GM12872 (cell line): ENCODE results near the gene SPSB3.

Source experiments
- TF ChIP-seq, protein P1 (sequence below): IDR thresholded peaks from 3 replicates; pipeline ENCODE4 v1.5.1; 2011; ENCODE audit warnings: low read depth, mild to moderate bottlenecking, low read length, moderate library complexity; ENCODE audit not compliant: insufficient read depth

The SPSB3 gene

GRCh38 chr16:1782408-1783264 is at the start of gene SPSB3, which contains the start of gene NUBP2:
Gene SPSB3, minus strand, starts transcription at chr16:1782571. Its CDS starts 1,088 bp downstream, at chr16:1781483.
Gene NUBP2, plus strand, starts transcription at chr16:1782960. Its CDS starts 61 bp downstream, at chr16:1783021.
- TF ChIP-seq, protein P1, sequence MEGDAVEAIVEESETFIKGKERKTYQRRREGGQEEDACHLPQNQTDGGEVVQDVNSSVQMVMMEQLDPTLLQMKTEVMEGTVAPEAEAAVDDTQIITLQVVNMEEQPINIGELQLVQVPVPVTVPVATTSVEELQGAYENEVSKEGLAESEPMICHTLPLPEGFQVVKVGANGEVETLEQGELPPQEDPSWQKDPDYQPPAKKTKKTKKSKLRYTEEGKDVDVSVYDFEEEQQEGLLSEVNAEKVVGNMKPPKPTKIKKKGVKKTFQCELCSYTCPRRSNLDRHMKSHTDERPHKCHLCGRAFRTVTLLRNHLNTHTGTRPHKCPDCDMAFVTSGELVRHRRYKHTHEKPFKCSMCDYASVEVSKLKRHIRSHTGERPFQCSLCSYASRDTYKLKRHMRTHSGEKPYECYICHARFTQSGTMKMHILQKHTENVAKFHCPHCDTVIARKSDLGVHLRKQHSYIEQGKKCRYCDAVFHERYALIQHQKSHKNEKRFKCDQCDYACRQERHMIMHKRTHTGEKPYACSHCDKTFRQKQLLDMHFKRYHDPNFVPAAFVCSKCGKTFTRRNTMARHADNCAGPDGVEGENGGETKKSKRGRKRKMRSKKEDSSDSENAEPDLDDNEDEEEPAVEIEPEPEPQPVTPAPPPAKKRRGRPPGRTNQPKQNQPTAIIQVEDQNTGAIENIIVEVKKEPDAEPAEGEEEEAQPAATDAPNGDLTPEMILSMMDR = no peak

GRCh38 chr16:1831186-1832075 is 49.1 kb upstream of the SPSB3 start:
- TF ChIP-seq, protein P1 = no peak

DNA sequence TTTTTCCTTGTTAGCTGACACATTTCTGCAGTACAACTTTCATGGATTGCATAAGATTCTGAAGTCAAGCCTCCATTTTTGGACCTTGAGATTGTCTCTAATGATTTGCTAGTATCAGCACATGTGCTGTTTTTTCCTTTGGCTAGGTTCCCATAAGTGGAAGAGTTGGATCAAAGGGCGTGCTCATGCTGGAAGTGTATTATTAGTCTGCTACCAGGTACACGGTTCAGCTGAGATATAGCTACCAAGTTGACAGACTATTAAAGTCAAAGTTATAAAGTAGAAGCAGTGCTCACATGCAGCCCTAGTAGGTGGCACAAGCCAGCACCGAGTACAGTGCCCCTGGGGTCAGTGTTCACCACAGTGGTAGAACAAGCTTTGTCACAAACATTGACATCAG is 47.8 kb upstream of the SPSB3 start:
- TF ChIP-seq, protein P1 = no peak

- TF ChIP-seq, protein P1 = no peak
Measured at GRCh38 chr16:1828645-1829410, 46.5 kb upstream of the SPSB3 start.

GRCh38 chr16:1826691-1827573 is 44.6 kb upstream of the SPSB3 start, which contains the start of the genes FAHD1 and HAGH:
Gene FAHD1, plus strand, starts transcription at chr16:1827206. Its CDS starts 33 bp downstream, at chr16:1827239.
Gene HAGH, minus strand, starts transcription at chr16:1826825. Its CDS starts 38 bp downstream, at chr16:1826787.
- TF ChIP-seq, protein P1 = no peak

DNA sequence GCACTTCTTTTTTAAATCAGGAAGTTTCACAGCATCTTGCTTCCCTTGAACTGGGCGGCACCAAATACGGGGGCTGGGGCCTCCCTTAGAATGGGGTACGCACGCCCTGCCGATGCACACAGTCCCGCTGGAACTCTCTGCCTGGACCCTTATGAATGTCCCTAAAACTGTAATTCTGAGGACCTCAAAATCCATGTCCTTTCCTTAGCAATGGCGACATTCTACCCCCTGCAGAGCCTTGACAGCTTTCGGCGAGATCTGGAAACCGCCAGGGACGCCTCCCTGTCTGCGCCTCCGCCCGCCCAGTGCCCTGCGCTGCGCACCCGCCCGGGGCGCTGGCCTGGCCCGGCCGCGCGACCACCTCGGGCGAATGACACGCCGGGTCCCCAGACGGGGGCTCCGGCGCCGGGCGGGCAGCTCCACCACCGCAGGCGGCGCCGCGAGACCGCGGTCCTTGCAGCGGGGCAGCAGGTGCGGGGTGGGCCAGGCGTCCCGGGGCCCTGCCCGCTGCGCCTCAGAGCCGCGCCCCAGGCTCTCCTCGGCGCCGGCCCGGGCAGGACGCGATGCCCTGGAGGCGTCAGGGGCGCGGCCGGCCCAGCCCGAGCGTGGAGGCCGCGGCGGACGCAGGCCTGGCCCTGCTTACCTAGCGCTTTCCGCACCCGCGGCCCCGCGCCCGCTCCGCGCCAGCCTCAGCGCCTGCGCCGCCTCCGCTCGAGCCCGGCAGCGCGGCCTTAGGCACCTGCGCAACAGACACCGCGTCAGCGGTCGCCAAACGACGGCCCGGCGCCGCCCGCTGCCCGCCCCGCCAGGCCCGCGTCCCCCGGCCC is 43.7 kb upstream of the SPSB3 start:
- TF ChIP-seq, protein P1 = no peak
